ENCODE data around the gene TNFRSF1A.
A peak's percentile ranks its signal among the peaks of the same experiment; 100 is the strongest.

Gene TNFRSF1A

DNA sequence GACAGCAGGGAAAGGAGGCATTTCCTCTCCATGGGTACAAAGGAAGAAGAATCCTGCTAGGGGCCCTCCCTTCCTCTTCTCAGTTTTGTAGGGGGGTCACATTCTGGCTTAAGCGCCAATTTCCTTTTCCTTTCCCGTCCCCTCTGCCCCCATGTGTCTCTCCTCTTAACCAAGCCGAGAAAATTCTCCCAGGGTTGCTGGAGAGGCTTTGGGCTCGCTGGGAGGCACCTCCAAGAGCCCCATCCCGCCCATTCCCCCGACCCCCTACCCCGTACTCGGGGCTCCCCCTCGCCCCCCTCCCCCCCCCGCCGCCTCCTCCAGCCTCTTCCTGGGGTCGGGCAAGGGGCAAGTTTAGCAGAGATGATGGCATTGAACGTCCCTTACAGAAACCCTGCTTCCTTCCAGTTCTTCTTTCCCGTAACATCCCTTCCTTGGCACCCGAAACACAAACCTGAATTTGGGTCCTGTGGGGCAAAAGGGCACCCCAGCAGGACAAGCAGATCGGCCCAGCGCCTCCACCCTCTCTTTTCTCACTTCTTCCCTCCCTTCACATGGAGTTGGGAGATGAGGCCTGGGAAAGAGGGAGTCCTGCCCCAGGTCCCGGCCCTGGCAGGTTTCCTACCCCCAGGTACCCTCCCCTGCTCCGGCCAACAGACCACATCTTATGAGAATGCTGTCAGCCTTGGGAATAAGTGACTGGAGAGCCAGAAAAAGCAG is 17.7 kb downstream of the TNFRSF1A start:
- Histone ChIP-seq H3K4me1 (ENCODE audit: control insufficient read depth in 2 of 2, insufficient read depth in 1 of 2, low read depth in 1 of 2, low read length in 2 of 2) (peaks cover 22 to 23% of the 10 kb centered on the region in 2 donors), H2AK5ac (ENCODE audit: low read depth, low read length) (no peak overlapping the region), H3K23ac (ENCODE audit: low read depth, low read length, poor library complexity) (no peak overlapping the region), H3K18ac (ENCODE audit: low read length) (peak overlapping the region; percentile 15), H4K91ac (ENCODE audit: low read depth, low read length, poor library complexity) (no peak overlapping the region), H3K79me1 (ENCODE audit: low read depth, low read length) (no peaks in the 10 kb centered on the region), H3K9ac (ENCODE audit: low read depth, low read length, poor library complexity) (no peak overlapping the region), H3K27me3 (ENCODE audit: control insufficient read depth in 3 of 3, insufficient read depth in 3 of 3, low read depth in 1 of 3, low read length in 3 of 3) (no peaks in the 10 kb centered on the region), H2BK12ac (ENCODE audit: low read length) (no peak overlapping the region), H2AFZ (ENCODE audit: low read length) (peak overlapping the region; percentile 80), H2BK120ac (ENCODE audit: low read depth, low read length) (no peak overlapping the region), H4K8ac (ENCODE audit: low read depth, low read length) (no peak overlapping the region), H3K36me3 (replicated peaks in 1 of 2; ENCODE audit: control insufficient read depth in 2 of 2, insufficient read depth in 2 of 2, low read length in 2 of 2) (peaks cover 6 to 27% of the 10 kb centered on the region in 2 donors), H2BK15ac (ENCODE audit: low read length) (no peak overlapping the region), H2BK5ac (ENCODE audit: low read length) (peak overlapping the region; percentile 75), H3K4me2 (ENCODE audit: insufficient read depth, low read length, poor library complexity, severe bottlenecking) (no peak overlapping the region), H3K9me3 (replicated peaks in 1 of 2; ENCODE audit: control insufficient read depth in 2 of 2, insufficient read depth in 1 of 2, low read depth in 1 of 2, low read length in 2 of 2) (no peaks in the 10 kb centered on the region), H3K27ac (replicated peaks; ENCODE audit: low read length) (peak overlapping the region; percentile 61), H3K4me3 (ENCODE audit: low read length in 2 of 2) (peak overlapping the region in 1 of 2 donors; percentile 21), H3K14ac (ENCODE audit: low read length) (no peak overlapping the region), H3K4ac (ENCODE audit: low read length) (no peak overlapping the region)
- no peak for DNase-seq (ENCODE audit: low spot score)
- no CpG with 5 or more reads among the region's 19 CpGs for WGBS, 2 donors (ENCODE audit: extremely low coverage in 2 of 2, insufficient read length in 2 of 2, insufficient replicate concordance in 1 of 2)

DNA sequence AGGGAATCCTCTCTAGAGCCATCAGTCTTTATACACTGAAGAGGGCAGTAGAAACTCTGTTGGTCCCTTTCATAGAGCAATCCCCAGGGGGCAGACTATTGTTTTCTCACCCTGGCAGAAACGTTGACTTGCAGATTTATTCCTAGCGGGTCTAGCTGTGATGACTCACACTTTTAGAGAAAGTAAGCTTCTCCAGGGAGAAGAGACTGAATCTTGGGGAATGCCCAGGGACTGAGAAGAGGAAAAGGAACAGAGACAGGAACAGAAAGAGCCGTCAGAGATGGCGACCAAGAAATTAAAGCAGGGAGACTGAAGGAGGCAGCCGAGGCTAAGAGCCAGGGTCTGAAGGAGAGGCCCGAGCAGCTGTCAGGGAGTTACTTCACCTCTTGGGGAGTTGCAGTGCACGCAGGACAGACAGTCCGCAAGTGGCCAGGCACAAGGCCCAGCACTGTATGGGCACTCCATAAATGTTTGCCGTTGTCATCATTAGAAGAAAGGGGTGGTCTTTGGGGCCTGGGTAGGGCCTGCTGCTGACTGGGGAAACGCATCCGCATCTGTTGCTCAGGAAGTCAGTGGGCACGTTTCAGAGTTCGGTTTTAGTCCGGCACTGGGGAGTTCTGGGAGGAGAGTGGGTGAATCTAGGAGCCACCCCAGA is 18.4 kb downstream of the TNFRSF1A start:
- H3K4ac ChIP-seq (ENCODE audit: low read length) = no peak overlapping the region
- no peak overlapping the region for H4K8ac ChIP-seq (ENCODE audit: low read depth, low read length)
- peaks cover 2 to 20% of the 10 kb centered on the region in 2 donors for H3K36me3 ChIP-seq (replicated peaks in 1 of 2; ENCODE audit: control insufficient read depth in 2 of 2, insufficient read depth in 2 of 2, low read length in 2 of 2)
- H3K4me1 ChIP-seq (ENCODE audit: control insufficient read depth in 2 of 2, insufficient read depth in 1 of 2, low read depth in 1 of 2, low read length in 2 of 2) = peaks cover 23 to 25% of the 10 kb centered on the region in 2 donors
- peak overlapping the region; percentile 80 for H2AFZ ChIP-seq (ENCODE audit: low read length)
- no peak overlapping the region for H3K23ac ChIP-seq (ENCODE audit: low read depth, low read length, poor library complexity)
- H4K91ac ChIP-seq (ENCODE audit: low read depth, low read length, poor library complexity) = no peak overlapping the region
- H3K27ac ChIP-seq (replicated peaks; ENCODE audit: low read length) = peak overlapping the region; percentile 61
- H3K27me3 ChIP-seq (ENCODE audit: control insufficient read depth in 3 of 3, insufficient read depth in 3 of 3, low read depth in 1 of 3, low read length in 3 of 3) = no peaks in the 10 kb centered on the region
- DNase-seq (ENCODE audit: low spot score) = no peak
- H2BK5ac ChIP-seq (ENCODE audit: low read length) = peak overlapping the region; percentile 75
- peak overlapping the region; percentile 28 for H3K4me2 ChIP-seq (ENCODE audit: insufficient read depth, low read length, poor library complexity, severe bottlenecking)
- peak overlapping the region; percentile 77 for H3K18ac ChIP-seq (ENCODE audit: low read length)
- H3K4me3 ChIP-seq (ENCODE audit: low read length in 2 of 2) = peak overlapping the region in 1 of 2 donors; percentile 21
- no peak overlapping the region for H2BK15ac ChIP-seq (ENCODE audit: low read length)
- H3K14ac ChIP-seq (ENCODE audit: low read length) = no peak overlapping the region
- no peak overlapping the region for H2AK5ac ChIP-seq (ENCODE audit: low read depth, low read length)
- H3K9ac ChIP-seq (ENCODE audit: low read depth, low read length, poor library complexity) = no peak overlapping the region
- no peaks in the 10 kb centered on the region for H3K9me3 ChIP-seq (replicated peaks in 1 of 2; ENCODE audit: control insufficient read depth in 2 of 2, insufficient read depth in 1 of 2, low read depth in 1 of 2, low read length in 2 of 2)
- H2BK12ac ChIP-seq (ENCODE audit: low read length) = no peak overlapping the region
- no CpG with 5 or more reads among the region's 14 CpGs for WGBS, 2 donors (ENCODE audit: extremely low coverage in 2 of 2, insufficient read length in 2 of 2, insufficient replicate concordance in 1 of 2)
- no peaks in the 10 kb centered on the region for H3K79me1 ChIP-seq (ENCODE audit: low read depth, low read length)
- H2BK120ac ChIP-seq (ENCODE audit: low read depth, low read length) = no peak overlapping the region

DNA sequence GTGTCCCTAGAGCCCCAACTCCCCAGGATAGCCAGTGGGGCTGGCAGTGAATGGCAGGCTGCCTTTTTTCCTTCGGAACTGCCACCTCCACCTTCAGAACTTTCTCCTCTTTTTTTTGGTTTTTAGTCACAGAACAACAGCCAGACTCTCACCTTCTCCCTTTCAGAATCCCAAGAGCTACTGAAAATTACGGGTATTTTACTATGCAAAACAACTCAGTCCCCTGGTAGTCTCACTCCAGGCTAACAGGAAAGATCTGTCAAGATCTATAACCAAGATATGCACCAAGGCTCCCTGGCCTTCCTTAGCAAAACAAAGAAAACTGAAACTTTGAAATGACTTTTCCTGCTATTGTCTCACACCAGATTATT is 18.9 kb downstream of the TNFRSF1A start:
- Histone ChIP-seq H3K23ac (ENCODE audit: low read depth, low read length, poor library complexity) (no peak overlapping the region), H2BK5ac (ENCODE audit: low read length) (no peak overlapping the region), H3K4me3 (ENCODE audit: low read length in 2 of 2) (no peak overlapping the region), H3K4me2 (ENCODE audit: insufficient read depth, low read length, poor library complexity, severe bottlenecking) (no peak overlapping the region), H3K14ac (ENCODE audit: low read length) (no peak overlapping the region), H3K36me3 (replicated peaks in 1 of 2; ENCODE audit: control insufficient read depth in 2 of 2, insufficient read depth in 2 of 2, low read length in 2 of 2) (peaks cover 1 to 15% of the 10 kb centered on the region in 2 donors), H2BK120ac (ENCODE audit: low read depth, low read length) (no peak overlapping the region), H2AK5ac (ENCODE audit: low read depth, low read length) (no peak overlapping the region), H2AFZ (ENCODE audit: low read length) (peak overlapping the region; percentile 80), H3K4me1 (ENCODE audit: control insufficient read depth in 2 of 2, insufficient read depth in 1 of 2, low read depth in 1 of 2, low read length in 2 of 2) (peaks cover 23 to 25% of the 10 kb centered on the region in 2 donors), H2BK12ac (ENCODE audit: low read length) (no peak overlapping the region), H3K27me3 (ENCODE audit: control insufficient read depth in 3 of 3, insufficient read depth in 3 of 3, low read depth in 1 of 3, low read length in 3 of 3) (no peaks in the 10 kb centered on the region), H3K18ac (ENCODE audit: low read length) (no peak overlapping the region), H2BK15ac (ENCODE audit: low read length) (no peak overlapping the region), H4K8ac (ENCODE audit: low read depth, low read length) (no peak overlapping the region), H3K79me1 (ENCODE audit: low read depth, low read length) (no peaks in the 10 kb centered on the region), H3K27ac (replicated peaks; ENCODE audit: low read length) (no peak overlapping the region), H3K4ac (ENCODE audit: low read length) (no peak overlapping the region), H3K9me3 (replicated peaks in 1 of 2; ENCODE audit: control insufficient read depth in 2 of 2, insufficient read depth in 1 of 2, low read depth in 1 of 2, low read length in 2 of 2) (no peaks in the 10 kb centered on the region), H3K9ac (ENCODE audit: low read depth, low read length, poor library complexity) (no peak overlapping the region), H4K91ac (ENCODE audit: low read depth, low read length, poor library complexity) (no peak overlapping the region)
- WGBS, 2 donors (ENCODE audit: extremely low coverage in 2 of 2, insufficient read length in 2 of 2, insufficient replicate concordance in 1 of 2) = no CpG with 5 or more reads among the region's 2 CpGs
- no peak for DNase-seq (ENCODE audit: low spot score)

DNA sequence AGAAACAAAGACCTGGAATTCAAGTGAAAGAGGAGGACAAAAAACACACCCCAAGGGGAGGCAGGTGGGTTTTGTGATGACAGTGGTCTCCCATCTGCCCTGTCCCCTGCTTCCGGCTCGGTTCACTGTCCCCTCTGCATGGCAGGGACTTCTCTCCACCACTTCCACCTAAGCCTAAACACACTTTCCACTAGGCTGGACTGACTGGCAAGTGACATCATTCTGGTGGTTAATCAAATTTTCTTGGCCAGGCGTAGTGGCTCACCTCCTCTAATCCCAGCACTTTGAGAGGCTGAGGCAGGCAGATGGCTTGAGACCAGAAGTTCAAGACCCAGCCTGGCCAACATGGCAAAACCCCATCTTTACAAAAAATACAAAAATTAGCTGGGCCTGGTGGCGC is 19.5 kb downstream of the TNFRSF1A start:
- H3K18ac ChIP-seq (ENCODE audit: low read length) = no peak overlapping the region
- no peak overlapping the region for H2BK15ac ChIP-seq (ENCODE audit: low read length)
- H3K79me1 ChIP-seq (ENCODE audit: low read depth, low read length) = no peaks in the 10 kb centered on the region
- H2AK5ac ChIP-seq (ENCODE audit: low read depth, low read length) = no peak overlapping the region
- H3K27ac ChIP-seq (replicated peaks; ENCODE audit: low read length) = no peak overlapping the region
- DNase-seq (ENCODE audit: low spot score) = no peak
- no peak overlapping the region for H2BK12ac ChIP-seq (ENCODE audit: low read length)
- no peak overlapping the region for H2AFZ ChIP-seq (ENCODE audit: low read length)
- H4K8ac ChIP-seq (ENCODE audit: low read depth, low read length) = no peak overlapping the region
- no peak overlapping the region for H2BK120ac ChIP-seq (ENCODE audit: low read depth, low read length)
- no peak overlapping the region for H3K14ac ChIP-seq (ENCODE audit: low read length)
- H2BK5ac ChIP-seq (ENCODE audit: low read length) = no peak overlapping the region
- peaks cover 1 to 9% of the 10 kb centered on the region in 2 donors for H3K36me3 ChIP-seq (replicated peaks in 1 of 2; ENCODE audit: control insufficient read depth in 2 of 2, insufficient read depth in 2 of 2, low read length in 2 of 2)
- H3K23ac ChIP-seq (ENCODE audit: low read depth, low read length, poor library complexity) = no peak overlapping the region
- H3K4me1 ChIP-seq (ENCODE audit: control insufficient read depth in 2 of 2, insufficient read depth in 1 of 2, low read depth in 1 of 2, low read length in 2 of 2) = peaks cover 24 to 27% of the 10 kb centered on the region in 2 donors
- no peak overlapping the region for H3K4me2 ChIP-seq (ENCODE audit: insufficient read depth, low read length, poor library complexity, severe bottlenecking)
- no peak overlapping the region for H3K9ac ChIP-seq (ENCODE audit: low read depth, low read length, poor library complexity)
- no CpG with 5 or more reads among the region's 4 CpGs for WGBS, 2 donors (ENCODE audit: extremely low coverage in 2 of 2, insufficient read length in 2 of 2, insufficient replicate concordance in 1 of 2)
- no peaks in the 10 kb centered on the region for H3K27me3 ChIP-seq (ENCODE audit: control insufficient read depth in 3 of 3, insufficient read depth in 3 of 3, low read depth in 1 of 3, low read length in 3 of 3)
- H3K4ac ChIP-seq (ENCODE audit: low read length) = no peak overlapping the region
- H3K9me3 ChIP-seq (replicated peaks in 1 of 2; ENCODE audit: control insufficient read depth in 2 of 2, insufficient read depth in 1 of 2, low read depth in 1 of 2, low read length in 2 of 2) = no peaks in the 10 kb centered on the region
- H3K4me3 ChIP-seq (ENCODE audit: low read length in 2 of 2) = no peak overlapping the region
- H4K91ac ChIP-seq (ENCODE audit: low read depth, low read length, poor library complexity) = no peak overlapping the region
